HG02588 (cell line): ENCODE measurements around the gene RAD51AP2.

Experiments
- ATAC-seq: cut with Tn5 transposase; IDR thresholded peaks from one replicate; pipeline ENCODE4 v1.9.1; 2021; ENCODE audit warnings: mild to moderate bottlenecking, moderate library complexity; ENCODE audit not compliant: unreplicated experiment

Gene RAD51AP2

GRCh38 chr2:17471979-17472378 lies 46.3 kb downstream of the RAD51AP2 start:
- no peak for ATAC-seq

- ATAC-seq: no peak
Measured at GRCh38 chr2:17470855-17471641, 47.2 kb downstream of the RAD51AP2 start.

- no peak for ATAC-seq
Measured at GRCh38 chr2:17461087-17461475, 57.2 kb downstream of the RAD51AP2 start.
